ENCODE data around the gene RTN4. TPM values are rescaled to one million over a fixed set of nuclear protein-coding genes. Genes with fewer than 3 reads are reported as not detected.

RTN4 gene
- total RNA-seq, 2 donors from 2014 or later: 180 to 225 TPM

GRCh38 chr2:55027226-55027625 lies 23.0 kb downstream of the RTN4 start:
- no peak overlapping the region for H3K27ac ChIP-seq (ENCODE audit: low read depth, low read length)
- H3K4me3 ChIP-seq (ENCODE audit: low read length): no peak overlapping the region
- WGBS, 2 experiments (ENCODE audit: insufficient coverage in 1 of 2, insufficient read length in 1 of 2): 89 to 90% methylated on average over 2 of the region's 2 CpGs
- H3K4me1 Mint-ChIP-seq: peaks cover 15% of the 10 kb centered on the region
- no peak for TF ChIP-seq CTCF (conservative IDR thresholded peaks at IDR 0.05)
- no peaks in the 10 kb centered on the region for H3K9me3 Mint-ChIP-seq
- no peak overlapping the region for H3K27ac Mint-ChIP-seq
- no peak overlapping the region for H3K9ac ChIP-seq (ENCODE audit: extremely low read depth, low read length, poor library complexity, severe bottlenecking)
- H3K27me3 Mint-ChIP-seq (ENCODE audit: insufficient read depth): no peaks in the 10 kb centered on the region
- H3K27me3 ChIP-seq (ENCODE audit: control insufficient read depth, insufficient read depth, low read length, poor library complexity, severe bottlenecking): no peaks in the 10 kb centered on the region
- peaks cover 7% of the 10 kb centered on the region for H3K4me1 ChIP-seq (ENCODE audit: control insufficient read depth, insufficient read depth, low read length)
- H3K36me3 Mint-ChIP-seq (ENCODE audit: low read depth): peaks cover 3% of the 10 kb centered on the region
- H3K36me3 ChIP-seq (ENCODE audit: control insufficient read depth, insufficient read depth, low read length): peaks cover 28% of the 10 kb centered on the region
- H3K4me3 Mint-ChIP-seq: no peak overlapping the region
- H3K9me3 ChIP-seq (ENCODE audit: control insufficient read depth, low read length): no peaks in the 10 kb centered on the region
- DNase-seq: no peak

- Mint-ChIP-seq H3K9me3 (no peaks in the 10 kb centered on the region), H3K27ac (no peak overlapping the region), H3K27me3 (ENCODE audit: insufficient read depth) (no peaks in the 10 kb centered on the region), H3K4me1 (peaks cover 9% of the 10 kb centered on the region), H3K36me3 (ENCODE audit: low read depth) (peaks cover 6% of the 10 kb centered on the region), H3K4me3 (no peak overlapping the region)
- WGBS, 2 experiments (ENCODE audit: insufficient coverage in 1 of 2, insufficient read length in 1 of 2): 86 to 100% methylated on average over 2 of the region's 2 CpGs
- no peak for TF ChIP-seq CTCF (conservative IDR thresholded peaks at IDR 0.05)
- no peak overlapping the region for H3K9ac ChIP-seq (ENCODE audit: extremely low read depth, low read length, poor library complexity, severe bottlenecking)
- H3K4me1 ChIP-seq (ENCODE audit: control insufficient read depth, insufficient read depth, low read length): peaks cover 7% of the 10 kb centered on the region
- peaks cover 28% of the 10 kb centered on the region for H3K36me3 ChIP-seq (ENCODE audit: control insufficient read depth, insufficient read depth, low read length)
- no peaks in the 10 kb centered on the region for H3K27me3 ChIP-seq (ENCODE audit: control insufficient read depth, insufficient read depth, low read length, poor library complexity, severe bottlenecking)
- no peak overlapping the region for H3K4me3 ChIP-seq (ENCODE audit: low read length)
- H3K27ac ChIP-seq (ENCODE audit: low read depth, low read length): no peak overlapping the region
- no peak for DNase-seq
- H3K9me3 ChIP-seq (ENCODE audit: control insufficient read depth, low read length): no peaks in the 10 kb centered on the region
These were observed 24.0 kb downstream of the RTN4 start for GRCh38 chr2:55026202-55026601.

- no peaks in the 10 kb centered on the region for H3K27me3 ChIP-seq (ENCODE audit: control insufficient read depth, insufficient read depth, low read length, poor library complexity, severe bottlenecking)
- no peak for TF ChIP-seq CTCF (conservative IDR thresholded peaks at IDR 0.05)
- peaks cover 7% of the 10 kb centered on the region for H3K4me1 ChIP-seq (ENCODE audit: control insufficient read depth, insufficient read depth, low read length)
- Mint-ChIP-seq H3K27me3 (ENCODE audit: insufficient read depth) (no peaks in the 10 kb centered on the region), H3K36me3 (ENCODE audit: low read depth) (peaks cover 10% of the 10 kb centered on the region), H3K27ac (no peak overlapping the region), H3K4me3 (no peak overlapping the region), H3K9me3 (no peaks in the 10 kb centered on the region), H3K4me1 (peaks cover 6% of the 10 kb centered on the region)
- DNase-seq: no peak
- WGBS, 2 experiments (ENCODE audit: insufficient coverage in 1 of 2, insufficient read length in 1 of 2): 99 to 100% methylated on average over 1 to 2 of the region's 2 CpGs
- H3K9ac ChIP-seq (ENCODE audit: extremely low read depth, low read length, poor library complexity, severe bottlenecking): no peak overlapping the region
- H3K36me3 ChIP-seq (ENCODE audit: control insufficient read depth, insufficient read depth, low read length): peaks cover 29% of the 10 kb centered on the region
- H3K27ac ChIP-seq (ENCODE audit: low read depth, low read length): no peak overlapping the region
- H3K9me3 ChIP-seq (ENCODE audit: control insufficient read depth, low read length): no peaks in the 10 kb centered on the region
- no peak overlapping the region for H3K4me3 ChIP-seq (ENCODE audit: low read length)
These were observed 24.6 kb downstream of the RTN4 start for GRCh38 chr2:55025627-55026026.
